KOPT-K1 (cell line): ENCODE results near the gene NIM1K.
"Not testable (repeated sequence)": the region's sequence is repeated elsewhere in the genome, so short reads cannot be mapped to it uniquely, and the experiment has no call there.

Source experiments
- H3K27ac ChIP-seq: fragments of 200-600 bp; sonication (generic); 2 replicates; pipeline ENCODE4 v1.5.1; 2016; ENCODE audit warnings: antibody characterized with exemption, mild to moderate bottlenecking, low read depth, low read length; ENCODE audit not compliant: poor library complexity, severe bottlenecking
- H3K36me3 ChIP-seq: fragments of 200-600 bp; sonication (generic); 2 replicates; pipeline ENCODE4 v1.5.1; 2017; ENCODE audit warnings: antibody characterized with exemption, mild to moderate bottlenecking, low read length, moderate library complexity; ENCODE audit not compliant: insufficient read depth
- H3K9me3 ChIP-seq: fragments of 200-600 bp; sonication (generic); 2 replicates; pipeline ENCODE4 v1.5.1; 2017; ENCODE audit warnings: antibody characterized with exemption, low read length, mild to moderate bottlenecking; ENCODE audit not compliant: insufficient read depth, poor library complexity, severe bottlenecking

Gene NIM1K

GRCh38 chr5:43320846-43321245 is 128.8 kb downstream of the NIM1K start:
- no peaks in the 10 kb centered on the region for H3K36me3 ChIP-seq
- H3K27ac ChIP-seq, result no peak overlapping the region
- peaks cover 4% of the 10 kb centered on the region for H3K9me3 ChIP-seq

GRCh38 chr5:43323488-43323887 is 131.5 kb downstream of the NIM1K start:
- H3K9me3 ChIP-seq, H3K36me3 ChIP-seq, H3K27ac ChIP-seq: not testable (repeated sequence)

GRCh38 chr5:43325624-43326023 is 133.6 kb downstream of the NIM1K start:
- not testable (repeated sequence) for H3K9me3 ChIP-seq, H3K36me3 ChIP-seq, H3K27ac ChIP-seq
